NCI-H2081 treated with DMSO at 0.1 percent for 48 hours (cell line): ENCODE results near the gene CDH13.

Experiments used
- DNase-seq: peaks from one replicate; lab custom pipeline; 2025; lab: John Stamatoyannopoulos, UW

Gene CDH13

DNA sequence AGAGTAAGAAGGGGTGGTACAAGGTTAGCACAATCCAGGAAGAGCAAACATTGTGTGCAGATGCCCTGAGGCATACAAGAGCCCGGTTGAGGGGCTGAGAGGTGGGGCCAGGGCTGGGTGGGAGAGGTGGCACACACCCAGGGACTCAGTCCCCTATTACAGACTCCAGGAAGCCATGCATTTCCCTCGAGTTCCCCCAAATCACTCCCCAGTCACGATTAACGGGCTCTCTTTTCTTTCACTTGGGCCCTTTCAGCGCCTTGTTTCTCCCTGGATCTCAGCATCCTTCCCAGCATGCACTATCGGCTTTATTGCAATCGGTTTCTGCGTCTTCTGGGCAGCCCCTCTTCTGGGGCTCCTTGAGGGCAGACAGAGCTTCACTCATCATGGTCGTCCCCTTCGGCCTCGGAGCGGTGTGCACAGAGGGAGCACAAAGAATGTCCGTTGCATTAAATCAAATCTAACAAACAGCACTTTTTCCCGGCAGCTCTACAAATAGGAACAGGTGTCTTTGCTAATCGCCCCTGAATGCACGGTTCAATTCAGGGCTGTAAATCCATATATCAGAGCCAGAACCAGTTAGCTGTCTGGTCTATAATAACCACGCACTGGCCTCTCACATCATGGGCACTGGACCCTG is 996.4 kb downstream of the CDH13 start:
- no peak for DNase-seq

DNA sequence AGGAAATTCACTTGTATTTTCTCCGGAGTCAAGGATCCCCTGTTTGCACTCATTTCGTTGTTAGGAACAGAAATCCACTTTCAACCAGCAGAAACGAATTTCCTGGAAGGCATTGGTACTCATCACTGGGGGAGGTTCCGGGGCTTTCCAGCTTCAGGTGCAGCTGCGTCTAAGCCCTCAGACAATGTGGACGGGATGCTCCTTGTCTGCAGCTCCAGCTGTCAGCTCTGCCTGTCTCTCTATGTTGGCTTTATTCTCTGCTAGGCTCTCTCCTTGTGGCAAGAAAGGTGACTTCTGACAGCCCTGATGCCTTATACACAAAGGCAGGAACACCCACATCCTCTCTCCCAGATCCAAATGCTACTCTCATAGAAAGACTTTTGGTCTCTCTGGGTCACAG is 997.1 kb downstream of the CDH13 start:
- no peak for DNase-seq

DNA sequence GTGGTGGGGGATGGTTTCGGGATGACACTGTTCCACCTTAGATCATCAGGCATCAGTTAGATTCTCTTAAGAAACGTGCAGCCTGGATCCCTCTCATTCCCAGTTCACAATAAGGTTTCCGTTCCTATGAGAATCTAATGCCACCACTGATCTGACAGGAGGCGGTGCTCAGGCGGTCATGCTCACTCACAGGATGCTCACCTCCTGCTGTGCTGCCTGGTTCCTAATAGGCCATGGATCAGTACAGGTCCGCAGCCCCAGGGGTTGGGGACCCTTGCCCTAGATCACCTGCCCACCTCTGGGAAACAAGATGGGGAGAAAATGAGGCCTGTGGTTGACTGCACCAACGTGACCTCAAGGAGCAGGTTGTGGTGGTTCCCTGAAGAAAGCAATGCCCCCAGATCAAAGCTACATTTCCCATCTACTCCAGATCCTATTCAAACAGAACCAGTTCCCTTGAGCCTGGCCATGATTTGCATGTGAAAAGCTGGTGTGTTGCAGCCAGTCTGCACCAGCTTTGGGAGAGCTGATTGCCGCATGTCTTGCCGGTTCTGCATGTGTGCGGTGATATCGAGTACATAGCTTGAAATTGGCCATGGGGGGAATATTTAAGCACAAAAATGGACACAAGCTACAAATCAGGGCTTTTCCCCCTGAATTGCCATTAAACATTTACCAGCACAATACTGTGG is 997.8 kb downstream of the CDH13 start:
- no peak for DNase-seq

DNA sequence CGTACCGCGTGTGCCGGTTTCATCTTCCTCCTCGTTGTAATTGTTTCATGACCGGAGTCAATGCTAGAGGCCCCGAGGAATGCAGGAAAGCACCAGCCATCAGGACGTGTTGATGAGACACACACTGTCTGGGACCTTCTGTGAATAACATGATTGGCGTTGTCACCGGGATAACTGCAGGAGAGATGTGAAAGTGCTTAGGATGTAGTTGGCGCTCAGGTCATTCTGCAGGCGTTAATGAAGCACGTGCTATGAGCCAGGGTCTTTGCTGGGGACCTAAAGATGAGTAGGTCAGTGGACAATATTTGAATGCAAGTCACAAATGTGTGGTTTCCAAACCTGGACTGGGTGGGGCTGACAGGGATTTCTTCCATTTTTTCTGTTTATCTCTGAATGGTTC is 999.4 kb downstream of the CDH13 start:
- DNase-seq, result no peak

DNA sequence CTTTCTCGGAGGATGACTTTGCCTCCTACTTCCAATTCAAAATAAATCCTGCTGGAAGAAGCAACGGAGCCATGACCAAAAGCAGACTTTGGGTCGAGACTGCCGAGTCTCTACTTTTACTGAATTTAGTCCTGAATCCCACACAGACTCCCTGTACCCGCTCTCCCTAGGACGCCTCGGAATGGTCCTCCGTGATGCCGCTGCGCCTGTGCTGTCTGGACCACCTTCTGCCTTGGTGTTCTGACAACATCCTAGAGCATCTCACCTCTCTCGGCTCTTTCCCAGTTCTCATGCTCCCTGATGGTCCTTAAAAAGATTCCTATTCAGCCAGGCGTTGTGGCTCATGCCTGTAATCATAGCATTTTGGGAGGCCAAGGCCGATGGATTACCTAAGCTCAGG is 999.9 kb downstream of the CDH13 start:
- DNase-seq, result no peak

DNA sequence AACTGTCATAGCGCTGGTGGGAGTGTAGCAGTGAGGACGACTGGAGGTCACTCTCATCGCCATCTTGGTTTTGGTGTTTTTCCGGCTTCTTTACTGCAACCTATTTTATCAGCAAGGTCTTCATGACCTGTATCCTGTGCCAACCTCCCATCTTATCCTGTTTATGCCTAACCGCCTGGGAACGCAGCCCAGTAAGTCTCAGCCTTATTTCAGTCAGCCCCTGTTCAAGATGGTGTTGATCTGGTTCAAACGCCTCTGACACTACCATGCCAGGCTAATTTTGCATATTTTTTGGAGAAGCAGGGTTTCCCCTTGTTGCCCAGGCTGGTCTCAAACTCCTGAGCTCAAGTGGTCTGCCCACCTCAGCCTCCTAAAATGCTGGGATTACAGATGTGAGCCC is 1001.2 kb downstream of the CDH13 start:
- no peak for DNase-seq

DNA sequence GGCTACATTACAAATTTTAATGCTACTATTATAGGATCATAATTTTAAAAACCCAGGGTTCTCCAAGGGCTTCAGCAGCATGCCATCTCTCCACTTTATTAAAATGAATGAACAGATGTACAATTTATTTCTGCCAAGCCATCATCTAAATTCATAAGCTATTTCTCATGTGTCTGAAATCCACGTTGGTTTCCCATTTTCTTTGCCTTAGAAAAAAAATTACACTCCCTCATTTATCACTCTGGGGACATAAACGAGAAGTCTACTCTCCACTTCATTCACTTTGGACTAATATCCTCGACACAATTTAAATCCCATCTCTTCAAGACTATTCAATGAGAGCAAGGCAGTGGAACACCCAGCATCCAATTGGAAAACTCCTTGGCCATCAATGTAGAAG is 1002.7 kb downstream of the CDH13 start:
- no peak for DNase-seq

DNA sequence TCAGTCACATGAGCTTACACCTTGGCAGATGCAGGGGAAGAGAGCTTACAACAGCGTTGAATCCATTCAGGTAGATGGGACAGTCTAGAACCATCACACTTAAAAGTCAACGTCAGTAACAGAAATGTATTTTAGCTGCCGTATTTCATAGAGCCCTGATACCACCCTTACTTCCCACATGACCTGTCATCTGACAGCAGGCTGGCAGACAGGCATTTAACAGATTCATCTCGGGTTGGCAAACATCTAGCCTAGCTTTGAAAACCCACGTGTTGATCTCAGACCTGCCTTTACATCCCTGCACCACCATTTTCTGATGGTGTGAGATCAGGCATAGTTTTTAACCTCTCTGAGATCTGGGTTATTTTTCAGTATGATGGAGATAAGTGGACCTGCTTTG is 1003.1 kb downstream of the CDH13 start:
- DNase-seq, result no peak

DNA sequence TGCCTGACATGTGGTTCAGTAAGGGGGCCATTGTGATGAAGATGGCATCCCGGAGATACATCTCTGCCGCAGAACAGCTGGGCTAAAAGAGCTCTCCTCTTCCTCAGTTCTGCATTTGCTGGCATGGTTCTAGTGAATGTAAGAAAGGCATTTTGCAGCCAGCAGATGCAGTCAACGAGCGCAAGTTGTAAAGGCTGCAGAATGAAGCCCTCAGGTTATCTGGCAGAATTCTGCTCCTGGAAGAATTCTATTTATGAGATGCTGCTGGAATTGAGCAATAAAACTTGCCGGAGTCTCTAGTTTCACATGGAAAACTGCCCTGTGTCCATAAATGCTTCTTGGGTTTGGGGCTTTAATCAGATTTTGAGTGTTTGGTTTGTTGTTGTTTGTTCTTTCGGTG is 1004.2 kb downstream of the CDH13 start:
- DNase-seq, result no peak

DNA sequence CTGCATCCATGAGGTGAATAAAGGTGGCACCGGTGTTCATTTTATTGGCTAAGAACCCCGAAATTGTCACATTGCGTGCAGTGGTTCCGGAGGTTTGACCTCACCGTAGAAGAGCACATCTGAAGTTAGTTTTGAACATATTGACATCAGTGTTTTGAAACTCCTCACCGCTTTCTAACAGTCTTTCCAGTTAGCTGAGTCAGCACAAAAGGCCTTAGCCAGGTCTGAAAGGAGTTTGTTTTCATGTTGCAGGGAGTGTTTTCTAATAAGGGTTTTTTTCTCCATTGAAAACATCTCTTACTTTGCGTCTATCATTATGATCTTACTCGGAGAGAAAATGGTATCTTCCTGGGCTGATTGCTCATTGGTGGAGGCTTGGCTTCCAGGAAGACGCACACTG is 1006.5 kb downstream of the CDH13 start:
- DNase-seq, result no peak

DNA sequence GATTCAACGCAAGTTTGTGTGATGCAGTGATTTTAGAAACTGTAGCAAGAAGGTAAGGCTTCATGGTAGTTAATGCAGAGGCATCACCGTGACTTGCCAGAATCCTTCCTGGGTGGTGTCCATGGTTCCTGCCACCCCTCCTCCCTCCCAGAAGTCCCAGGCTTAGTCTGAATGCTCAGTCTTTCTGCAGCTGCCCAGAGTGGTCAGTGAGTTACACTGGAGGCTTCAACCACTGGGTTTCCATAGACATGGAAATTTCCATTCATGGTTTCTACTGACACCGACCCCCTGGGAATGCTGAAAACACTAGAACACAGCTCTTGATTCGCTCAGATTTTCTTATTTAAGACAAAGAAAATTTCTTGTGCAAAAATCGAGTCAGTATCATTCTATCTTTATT is 1021.6 kb downstream of the CDH13 start:
- DNase-seq, result no peak

DNA sequence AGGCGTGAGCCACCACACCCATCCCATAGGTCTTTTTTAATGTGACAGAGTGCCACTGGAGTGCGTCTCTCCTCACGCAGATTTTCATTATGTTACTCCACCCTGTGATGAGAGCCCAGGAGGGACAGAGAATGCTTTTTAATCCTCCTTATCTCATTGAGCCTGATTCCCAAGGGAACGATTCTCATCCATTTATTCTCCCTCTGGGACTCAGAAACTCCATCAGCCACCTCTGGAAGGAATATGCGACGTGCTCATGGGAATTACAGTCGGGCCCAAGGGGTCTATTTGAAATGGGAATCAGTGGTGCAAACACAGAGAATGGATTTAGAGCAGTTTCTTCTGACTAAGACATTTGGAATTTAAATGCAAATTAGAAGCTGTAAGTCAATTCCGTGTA is 1025.1 kb downstream of the CDH13 start:
- DNase-seq, result no peak

DNA sequence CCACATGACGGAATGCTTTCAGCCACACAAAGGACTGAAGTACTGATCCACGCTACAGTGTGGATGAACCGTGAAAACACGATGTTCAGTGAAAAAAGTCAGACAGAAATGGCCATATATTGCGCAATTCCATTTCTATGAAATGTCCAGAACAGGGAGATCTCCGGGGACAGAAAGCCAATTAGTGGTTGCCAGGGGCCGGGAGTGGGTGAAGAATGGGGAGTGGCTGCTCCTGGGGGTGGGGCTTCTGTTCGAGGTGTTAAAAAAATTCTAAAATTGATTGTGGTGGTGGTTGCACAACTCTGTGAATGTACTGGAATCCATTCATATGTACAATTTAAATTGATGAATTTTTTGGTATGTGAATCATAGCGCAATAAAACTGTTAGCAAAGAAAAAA is 1026.2 kb downstream of the CDH13 start:
- DNase-seq, result no peak

DNA sequence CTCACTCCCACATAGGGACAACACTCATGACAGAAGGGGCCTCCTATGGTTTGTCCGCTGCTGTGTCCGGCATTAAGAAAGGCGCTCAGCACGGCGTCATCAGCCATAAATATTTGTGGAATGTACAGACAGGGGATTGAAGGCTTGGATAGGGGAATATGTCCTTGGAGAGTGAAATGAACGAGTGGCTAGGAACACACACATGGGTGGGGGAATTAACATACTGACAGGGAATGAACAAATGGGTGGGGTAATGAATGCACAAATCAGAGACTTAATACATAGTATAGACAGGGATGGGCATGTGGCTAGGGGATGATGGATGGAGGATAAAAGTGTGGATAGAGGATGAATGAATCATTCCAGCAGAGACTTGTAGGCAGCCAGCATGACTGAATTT is 1027.0 kb downstream of the CDH13 start:
- DNase-seq, result no peak

DNA sequence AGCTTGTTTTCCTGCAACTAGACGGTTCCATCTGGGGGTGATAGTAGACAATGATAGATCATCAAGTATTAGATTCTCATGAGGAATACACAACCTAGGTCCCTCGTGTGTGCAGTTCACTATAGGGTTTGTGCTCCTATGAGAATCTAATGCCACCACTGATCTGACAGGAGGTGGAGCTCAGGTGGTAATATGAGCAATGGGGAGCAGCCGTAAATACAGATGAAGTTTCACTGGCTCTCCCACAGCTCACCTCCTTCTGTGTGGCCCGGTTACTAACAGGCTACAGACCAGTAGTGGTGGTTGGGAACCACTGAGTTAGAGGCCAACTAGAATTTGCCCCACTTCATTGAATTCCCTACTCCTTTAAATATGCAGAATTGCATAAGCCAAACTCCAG is 1033.5 kb downstream of the CDH13 start:
- no peak for DNase-seq

DNA sequence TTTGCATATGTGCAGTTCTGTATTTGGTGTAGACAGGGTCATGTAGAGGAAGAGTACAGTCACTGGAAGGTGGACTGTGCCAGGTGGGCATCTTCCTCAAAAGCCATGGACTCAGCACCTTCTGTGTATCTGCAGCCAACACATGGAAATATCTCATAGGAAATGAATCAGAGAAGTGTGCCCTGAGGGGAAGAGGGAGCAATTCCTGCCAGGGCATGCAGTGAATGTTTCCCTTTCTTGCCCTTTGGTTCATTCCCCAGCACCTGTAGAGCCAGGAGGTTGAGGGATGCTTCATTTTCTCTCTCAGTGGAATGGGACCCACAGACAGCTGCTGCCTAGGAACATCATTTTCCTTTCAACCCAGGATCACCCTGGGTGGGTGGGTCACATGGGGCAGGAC is 1034.9 kb downstream of the CDH13 start:
- no peak for DNase-seq

DNA sequence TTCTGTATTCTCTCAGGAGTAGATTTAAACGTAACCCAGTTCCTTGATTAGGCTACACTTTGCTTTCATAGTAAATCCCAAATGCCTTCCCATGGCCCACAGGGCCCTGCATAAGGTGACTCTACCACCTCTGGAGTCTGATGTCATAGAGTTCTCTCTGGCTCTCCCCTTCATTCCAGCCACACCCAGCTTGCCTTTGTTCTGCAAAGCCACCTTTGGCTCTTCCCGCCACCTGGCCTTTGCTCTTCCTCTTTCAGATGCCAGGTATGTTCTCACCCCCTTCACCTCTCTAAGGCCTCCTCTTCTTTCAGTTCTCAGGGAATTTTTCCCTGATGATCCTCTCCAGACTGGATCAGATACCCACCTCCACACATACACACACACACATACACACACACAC is 1039.7 kb downstream of the CDH13 start:
- no peak for DNase-seq

DNA sequence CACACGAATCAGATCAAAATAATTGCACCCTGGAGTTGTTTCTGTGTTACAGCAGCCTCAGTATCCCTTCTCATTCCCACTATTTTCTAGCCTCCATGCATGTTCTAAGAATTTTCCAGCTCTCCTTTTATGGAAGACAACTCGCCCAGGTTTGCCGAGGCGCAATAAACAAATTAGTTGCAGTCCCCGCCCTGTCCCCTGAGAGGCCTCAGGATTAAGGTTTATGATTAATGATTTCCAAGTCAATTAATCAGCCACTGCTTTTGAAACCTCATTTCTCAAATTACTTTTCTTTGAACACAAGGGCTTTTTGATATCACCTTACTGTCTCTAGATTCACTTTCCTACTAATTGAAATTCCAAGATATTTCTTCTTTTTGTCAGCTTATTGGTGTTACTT is 1042.7 kb downstream of the CDH13 start:
- no peak for DNase-seq

DNA sequence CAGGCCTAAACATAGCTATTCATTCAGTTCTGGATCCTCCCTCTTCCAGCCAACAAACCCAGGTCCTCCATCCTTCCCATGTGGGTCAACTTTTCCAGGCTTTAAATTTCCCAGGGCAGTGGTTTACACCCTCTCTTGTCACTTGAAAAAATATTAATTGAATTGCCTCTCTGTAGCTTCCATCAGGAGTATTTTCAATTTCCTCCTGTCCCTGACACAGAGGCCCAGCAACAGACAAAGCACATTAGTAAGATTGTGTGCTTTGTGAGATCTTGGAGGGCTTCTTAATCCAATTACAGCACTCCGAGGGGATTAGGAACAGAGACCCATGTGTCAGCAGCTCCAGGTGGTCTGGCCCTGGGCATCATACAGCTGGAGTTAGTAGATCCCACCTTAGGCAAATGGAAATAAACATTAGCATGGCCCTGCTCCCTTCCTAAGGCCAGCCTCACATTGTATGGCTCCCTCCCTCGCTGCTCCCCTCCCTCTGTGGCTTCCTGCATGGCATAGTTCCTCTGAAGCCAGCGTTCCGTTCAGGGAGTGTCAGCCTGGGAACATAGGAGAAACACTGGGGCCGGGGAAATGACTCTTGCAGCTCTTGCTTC is 1048.3 kb downstream of the CDH13 start:
- DNase-seq, result no peak

DNA sequence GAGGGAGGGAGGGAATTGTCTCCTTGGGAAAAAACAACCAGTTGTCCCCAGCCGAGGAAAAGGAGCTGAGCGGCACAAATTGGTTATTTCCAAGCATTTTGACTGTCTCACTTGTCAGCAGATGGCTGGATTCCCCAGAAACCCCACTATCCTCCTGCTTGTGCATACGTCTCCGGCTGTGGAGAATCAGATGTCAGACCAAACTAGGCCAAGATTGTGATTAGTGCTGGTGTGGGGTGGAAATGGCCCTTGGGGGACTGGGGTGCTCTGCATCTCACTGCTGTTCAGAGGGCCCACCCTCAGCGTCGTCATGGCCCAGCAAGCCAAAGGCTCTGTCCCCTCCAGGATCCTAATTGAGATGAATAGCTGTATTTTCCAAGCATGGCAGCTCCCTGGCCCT is 1049.3 kb downstream of the CDH13 start:
- no peak for DNase-seq

DNA sequence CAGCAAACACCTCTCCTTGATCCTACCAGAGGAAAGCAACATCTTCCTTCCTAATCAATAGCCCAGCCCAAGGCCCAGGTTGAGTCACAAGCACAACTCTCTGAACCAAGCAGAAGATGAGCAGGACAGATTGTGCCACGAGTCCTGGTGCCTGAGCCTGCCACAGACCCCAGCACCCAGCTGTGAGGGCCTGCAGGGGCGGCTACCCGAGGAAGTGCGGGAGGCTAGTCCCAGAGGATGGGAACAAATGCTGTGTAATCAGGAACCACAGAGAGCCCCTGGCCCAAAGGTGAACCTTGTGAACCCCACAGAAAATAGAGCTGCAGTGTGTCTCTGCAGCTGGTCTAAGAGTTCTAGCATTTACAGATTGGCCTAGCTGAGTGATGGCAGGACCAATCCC is 1054.2 kb downstream of the CDH13 start:
- no peak for DNase-seq

DNA sequence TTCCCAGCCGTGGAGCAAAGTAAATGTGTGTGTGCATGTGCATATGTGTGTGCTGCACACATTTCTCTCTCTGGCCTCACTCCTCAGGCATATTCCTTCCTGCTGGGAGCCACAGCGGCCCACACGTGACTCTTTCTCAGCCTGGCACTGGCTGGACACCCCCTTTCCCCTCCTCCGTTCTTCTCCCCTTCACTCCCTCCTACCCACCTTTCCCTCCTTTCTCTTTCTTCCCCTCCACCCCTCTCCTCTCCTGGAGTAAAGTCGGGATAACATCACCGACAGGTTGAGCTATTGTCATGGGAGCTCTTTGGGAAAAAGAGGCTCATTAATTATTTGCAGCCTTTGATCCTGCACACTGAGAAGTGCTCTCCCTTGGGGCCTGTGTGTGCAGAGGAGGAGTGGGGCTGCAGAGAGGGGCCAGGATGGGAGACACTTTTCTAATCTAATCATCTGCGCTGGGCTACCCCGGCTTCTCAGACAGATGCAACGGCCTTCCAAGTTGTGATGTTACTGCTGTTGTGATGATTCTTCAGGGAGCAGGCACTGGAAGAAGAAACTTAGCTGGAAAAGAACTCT is 1054.7 kb downstream of the CDH13 start:
- DNase-seq, result no peak

DNA sequence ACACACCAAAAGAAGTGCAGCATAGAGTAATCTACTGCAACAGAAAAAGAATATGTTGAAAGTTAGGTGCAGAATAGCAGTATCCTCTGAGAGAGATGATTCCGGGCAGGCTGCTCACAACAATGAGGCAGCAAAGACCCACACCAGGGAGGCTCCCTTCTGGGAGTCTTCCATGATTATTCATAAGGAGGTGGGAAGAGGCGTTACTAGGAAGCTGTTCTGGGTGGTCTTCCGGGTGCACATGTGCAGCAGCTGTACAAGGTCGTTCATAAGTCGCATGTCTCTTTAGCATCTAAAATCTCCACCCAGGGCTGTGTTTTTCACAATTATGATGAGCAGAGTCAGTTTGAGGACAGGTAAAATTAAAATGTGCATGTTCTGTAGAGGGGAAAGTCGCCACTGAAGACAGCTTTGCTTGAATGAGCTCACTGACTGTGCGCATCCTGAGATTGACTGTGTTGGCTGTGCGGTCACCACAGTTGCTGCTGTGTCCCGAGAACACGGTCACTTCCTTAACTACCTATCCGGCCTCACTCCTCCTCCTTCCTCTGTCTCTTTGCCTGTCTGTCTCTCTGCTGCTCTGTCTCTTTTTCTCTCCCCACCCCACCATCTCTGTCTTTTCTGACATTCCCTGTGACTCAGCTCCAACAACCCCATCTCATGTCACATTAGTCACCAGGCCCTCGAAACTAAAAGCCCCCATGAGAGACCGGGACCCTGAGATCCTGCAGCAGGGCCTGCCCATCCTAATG is 1055.5 kb downstream of the CDH13 start:
- DNase-seq, result no peak
